Common myeloid progenitor, CD34-positive (primary cell): Measurements from ENCODE around the gene BTN2A1.
"Not testable (repeated sequence)": the region's sequence is repeated elsewhere in the genome, so short reads cannot be mapped to it uniquely, and the experiment has no call there.

Experiments used
- CTCF ChIA-PET: fragments of 350-600 bp; sonication (Branson Sonifier 250); formaldehyde crosslinking; loops from one replicate; lab custom pipeline; 2021; ENCODE audit warnings: antibody characterized with exemption; lab: Charles Lee
- POLR2A ChIA-PET: fragments of 350-600 bp; sonication (Branson Sonifier 250); formaldehyde crosslinking; loops from one replicate; lab custom pipeline; 2021; ENCODE audit warnings: antibody characterized with exemption; lab: Charles Lee
- DNase-seq, 3 donors: peaks; one replicate each; pipeline versions ENCODE4 v3.0.0 to v3.0.0-alpha.2; 2013
- H3K27ac ChIP-seq, 2 experiments: 1 replicate in 1 of 2; 2 replicates in 1 of 2; pipeline ENCODE4 v1.7.0; 2013; ENCODE audit warnings: inconsistent platforms in 2 of 2, low read length in 2 of 2, mild to moderate bottlenecking in 2 of 2, low read depth in 1 of 2, moderate library complexity in 1 of 2; ENCODE audit not compliant: severe bottlenecking in 2 of 2, insufficient read depth in 1 of 2, poor library complexity in 1 of 2
- H3K27me3 ChIP-seq, 5 experiments: replicated peaks in 2 of 5; 1 replicate in 3 of 5; 2 replicates in 2 of 5; pipeline versions ENCODE4 v1.6.1 to v1.7.0; 2013; ENCODE audit warnings: low read length in 4 of 5, mild to moderate bottlenecking in 2 of 5, moderate library complexity in 2 of 5, inconsistent platforms in 1 of 5; ENCODE audit not compliant: insufficient read depth in 5 of 5, control insufficient read depth in 4 of 5
- H3K36me3 ChIP-seq, 4 experiments: 1 replicate in 2 of 4; 2 replicates in 2 of 4; pipeline versions ENCODE4 v1.6.1 to v1.7.0; 2013; ENCODE audit warnings: low read length in 3 of 4, control low read depth in 1 of 4, mild to moderate bottlenecking in 1 of 4; ENCODE audit not compliant: control insufficient read depth in 4 of 4, insufficient read depth in 4 of 4
- H3K4me1 ChIP-seq, 4 experiments: 1 replicate in 3 of 4; 2 replicates in 1 of 4; pipeline versions ENCODE4 v1.6.1 to v1.7.1; 2013; ENCODE audit warnings: low read length in 3 of 4, mild to moderate bottlenecking in 3 of 4, control low read depth in 1 of 4, inconsistent platforms in 1 of 4, moderate library complexity in 1 of 4; ENCODE audit not compliant: control insufficient read depth in 4 of 4, insufficient read depth in 4 of 4; ENCODE audit errors: control extremely low read depth in 1 of 4
- H3K4me3 ChIP-seq, 7 experiments: 1 replicate in 4 of 7; 2 replicates in 3 of 7; pipeline versions ENCODE4 v1.5.1 to v1.7.0; 2013; ENCODE audit warnings: mild to moderate bottlenecking in 7 of 7, low read length in 6 of 7, moderate library complexity in 6 of 7, inconsistent platforms in 2 of 7, low read depth in 2 of 7, control low read depth in 1 of 7; ENCODE audit not compliant: insufficient read depth in 4 of 7, control insufficient read depth in 1 of 7; ENCODE audit errors: extremely low read depth in 1 of 7
- H3K9me3 ChIP-seq, 5 experiments: 1 replicate in 4 of 5; 2 replicates in 1 of 5; pipeline versions ENCODE4 v1.6.1 to v1.7.1; 2013; ENCODE audit warnings: low read length in 4 of 5, mild to moderate bottlenecking in 2 of 5, inconsistent platforms in 1 of 5, low read depth in 1 of 5, moderate library complexity in 1 of 5; ENCODE audit not compliant: control insufficient read depth in 4 of 5, insufficient read depth in 2 of 5; ENCODE audit errors: control extremely low read depth in 1 of 5
- WGBS: methylation state at CpG from one replicate; pipeline ENCODE4 v1.1.5; 2013; ENCODE audit not compliant: insufficient coverage; 5-methylcytosine and 5-hydroxymethylcytosine counted together

BTN2A1 gene

DNA sequence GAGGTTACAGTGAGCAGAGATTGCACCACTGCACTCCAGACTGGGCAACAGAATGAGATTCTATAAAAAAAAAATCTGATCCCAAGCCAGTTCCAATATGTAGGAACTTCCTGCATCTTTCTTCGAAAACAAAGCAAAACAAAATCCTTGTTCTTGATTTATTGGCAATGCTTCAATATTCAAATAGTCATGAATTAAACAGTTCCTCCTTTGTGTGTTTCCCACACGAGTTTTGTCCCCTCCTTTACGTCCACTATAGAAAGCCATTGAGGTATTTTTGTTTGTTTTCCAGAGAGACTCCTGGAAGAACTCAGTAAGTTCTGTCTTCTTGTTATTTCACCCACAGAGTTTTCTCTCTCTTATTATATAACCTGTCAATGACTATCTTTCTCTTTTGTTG, 49.9 kb downstream of the BTN2A1 start:
- Histone ChIP-seq H3K9me3 (no peaks in the 10 kb centered on the region), H3K36me3 (no peaks in the 10 kb centered on the region), H3K27me3 (peaks cover 0 to 8% (median 3%) of the 10 kb centered on the region in 5 experiments), H3K4me1 (no peaks in the 10 kb centered on the region), H3K27ac (no peak overlapping the region), H3K4me3 (no peak overlapping the region)
- DNase-seq, result no peak
- ChIA-PET CTCF (no interaction called here), POLR2A (no interaction called here)
- 83% methylated on average over 2 of the region's 3 CpGs for WGBS

DNA sequence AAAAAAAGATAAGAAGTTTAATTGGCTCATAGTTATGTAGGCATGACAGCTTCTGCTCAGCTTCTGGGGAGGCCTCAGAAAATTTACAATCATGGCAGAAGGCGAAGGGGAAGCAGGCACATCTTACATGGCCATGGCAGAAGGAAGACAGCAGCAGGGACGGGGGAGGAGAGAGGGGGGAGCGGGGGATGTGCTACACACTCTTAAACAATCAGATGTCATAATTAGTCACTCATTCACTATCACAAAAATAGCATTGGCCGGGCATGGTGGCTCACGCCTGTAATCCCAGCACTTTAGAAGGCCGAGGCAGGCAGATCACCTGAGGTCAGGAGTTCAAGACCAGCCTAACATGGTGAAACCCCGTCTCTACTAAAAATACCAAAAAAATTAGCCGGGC, 53.3 kb downstream of the BTN2A1 start:
- DNase-seq, H3K36me3 ChIP-seq, H3K4me3 ChIP-seq, H3K27ac ChIP-seq, POLR2A ChIA-PET, H3K4me1 ChIP-seq, H3K9me3 ChIP-seq, H3K27me3 ChIP-seq: not testable (repeated sequence)
- WGBS, result 95% methylated on average over 5 of the region's 8 CpGs
- CTCF ChIA-PET, result interaction anchor here (0.6 kb wide), 1 partner anchor 8 kb away, joined by 3 read pairs; no protein-coding TSS in a partner anchor

DNA sequence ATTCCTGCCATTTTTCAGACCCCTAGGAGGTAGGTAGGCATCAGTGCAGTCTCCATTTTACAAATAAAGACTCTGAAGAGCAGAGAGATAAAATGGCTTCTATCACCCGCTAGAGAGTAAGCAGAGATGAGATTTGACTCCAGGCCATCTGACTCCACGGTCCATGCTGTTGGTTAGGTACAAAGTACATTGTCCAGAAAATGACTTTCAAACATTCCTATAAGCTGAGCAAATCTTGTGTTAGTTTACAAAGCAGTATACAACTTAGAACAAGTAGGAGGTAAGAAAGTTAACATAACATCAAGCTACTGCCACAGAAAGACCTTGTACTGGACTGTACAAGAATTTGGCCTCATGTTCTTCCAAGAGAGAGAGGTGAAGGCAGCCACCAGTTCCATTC, 57.2 kb downstream of the BTN2A1 start:
- CTCF ChIA-PET, result no interaction called here
- peaks cover 0 to under 1% (median 0%) of the 10 kb centered on the region in 4 experiments for H3K4me1 ChIP-seq
- POLR2A ChIA-PET, result interaction anchor here (0.6 kb wide), 1 partner anchor 11 kb away, joined by 3 read pairs; no protein-coding TSS in a partner anchor
- H3K27ac ChIP-seq, result no peak overlapping the region
- H3K27me3 ChIP-seq, result no peaks in the 10 kb centered on the region
- no CpG with 5 or more reads among the region's 2 CpGs for WGBS
- no peaks in the 10 kb centered on the region for H3K9me3 ChIP-seq
- no peak overlapping the region for H3K4me3 ChIP-seq
- H3K36me3 ChIP-seq, result no peaks in the 10 kb centered on the region
- no peak for DNase-seq

- Histone ChIP-seq H3K27ac (no peak overlapping the region), H3K9me3 (no peaks in the 10 kb centered on the region), H3K4me1 (peaks cover 2 to 13% (median 6%) of the 10 kb centered on the region in 4 experiments), H3K4me3 (no peak overlapping the region), H3K36me3 (no peaks in the 10 kb centered on the region), H3K27me3 (no peaks in the 10 kb centered on the region)
- no peak for DNase-seq
- POLR2A ChIA-PET, result no interaction called here
- CTCF ChIA-PET, result no interaction called here
- WGBS, result 100% methylated on average over 7 of the region's 9 CpGs
These were observed 59.0 kb downstream of the BTN2A1 start for GRCh38 chr6:26516481-26517427.
